Spleen (tissue), 11 donors: Measurements from ENCODE around the gene SERINC5. TPM values are rescaled to one million over a fixed set of nuclear protein-coding genes. Genes with fewer than 3 reads are reported as not detected.

ENCODE experiments used
- DNase-seq: peaks from one replicate; pipeline ENCODE4 v3.0.0-alpha.2; 2020
- H3K27ac ChIP-seq, 8 donors: fragments of 200-600 bp; sonication (generic) in 7 of 8; 1 replicate in 4 of 8; 2 replicates in 4 of 8; pipeline versions ENCODE4 v1.5.0 to v1.8.0; 2016 to 2021; ENCODE audit warnings: inconsistent platforms in 4 of 8, mild to moderate bottlenecking in 4 of 8, moderate library complexity in 1 of 8
- H3K27me3 ChIP-seq, 7 donors: fragments of 200-600 bp; sonication (generic) in 6 of 7; replicated peaks in 1 of 7; 1 replicate in 4 of 7; 2 replicates in 3 of 7; pipeline versions ENCODE4 v1.5.0 to v1.8.0; 2016 to 2021; ENCODE audit warnings: inconsistent platforms in 3 of 7, mild to moderate bottlenecking in 1 of 7
- H3K36me3 ChIP-seq, 6 donors: fragments of 200-600 bp; sonication (generic) in 5 of 6; 1 replicate in 4 of 6; 2 replicates in 2 of 6; pipeline versions ENCODE4 v1.5.0 to v1.8.0; 2016 to 2021; ENCODE audit warnings: inconsistent platforms in 2 of 6
- H3K4me1 ChIP-seq, 6 donors: fragments of 200-600 bp; sonication (generic) in 5 of 6; 1 replicate in 3 of 6; 2 replicates in 3 of 6; pipeline versions ENCODE4 v1.5.0 to v1.8.0; 2016 to 2021; ENCODE audit warnings: inconsistent platforms in 3 of 6
- H3K4me3 ChIP-seq, 8 donors: fragments of 200-600 bp; sonication (generic) in 7 of 8; 1 replicate in 4 of 8; 2 replicates in 4 of 8; pipeline versions ENCODE4 v1.5.0 to v1.8.0; 2016 to 2021; ENCODE audit warnings: inconsistent platforms in 4 of 8, mild to moderate bottlenecking in 4 of 8, moderate library complexity in 2 of 8
- H3K9me3 ChIP-seq, 8 donors: fragments of 200-600 bp; sonication (generic) in 7 of 8; 1 replicate in 4 of 8; 2 replicates in 4 of 8; pipeline versions ENCODE4 v1.5.0 to v1.8.0; 2016 to 2021; ENCODE audit warnings: inconsistent platforms in 4 of 8
- CTCF ChIP-seq, 11 experiments: fragments of 200-600 bp in 7 of 11; fragments of 450-650 bp in 4 of 11; sonication (generic) in 4 of 11; IDR thresholded peaks in 8 of 11; conservative IDR thresholded peaks in 3 of 11; 1 replicate in 7 of 11; 2 replicates in 4 of 11; pipeline versions ENCODE4 v1.4.0 to v1.8.0; 2016 to 2021; ENCODE audit warnings: antibody characterized with exemption in 11 of 11, inconsistent platforms in 4 of 11, mild to moderate bottlenecking in 1 of 11
- POLR2A ChIP-seq, 3 donors: fragments of 450-650 bp; IDR thresholded peaks; one replicate each; pipeline ENCODE4 v1.5.1; 2017; ENCODE audit warnings: antibody characterized with exemption in 3 of 3, mild to moderate bottlenecking in 1 of 3
- POLR2AphosphoS5 ChIP-seq, 3 donors: sonication (generic); formaldehyde crosslinking; IDR thresholded peaks; one replicate each; pipeline ENCODE4 v1.5.1; 2017; ENCODE audit warnings: antibody characterized with exemption in 3 of 3
- WGBS, 5 donors: extraction: QIAGEN DNeasy Blood & Tissue Kit in 3 of 5; methylation state at CpG; one replicate each; pipeline versions ENCODE4 v1.1.5 to v1.1.7; 2013 to 2018; 5-methylcytosine and 5-hydroxymethylcytosine counted together
- intact Hi-C: fragments of 100-400 bp; cut with DNase I; formaldehyde crosslinking; loops from one replicate; pipeline ENCODE4 v1.15.0; 2023; ENCODE audit warnings: low total_unique reads
- polyA plus RNA-seq, 3 donors: library from polyadenylated mRNA; stranded (reverse); fragments of 200-250 nt; gene quantifications; one replicate each; pipeline ENCODE4 v1.2.1, GENCODE V29; 2013
- total RNA-seq, 7 donors: library from RNA; depleted of rRNA in 3 of 7; stranded (reverse); fragments of >200 nt in 3 of 7; fragmentation: NEBNext Ultra II Directional in 4 of 7; extraction: Animal tissue kit (Norgen Biotek cat#: 25700) in 4 of 7; gene quantifications; one replicate each; pipeline versions ENCODE4 v1.1.0 to v1.2.1, GENCODE V29; 2016 to 2021
- donor health status: healthy with polysubstance abuse.
- donor health status: DM: no; HTN: no; CAD: no; lungs with moderate emphysema.
- donor health status: DM: no; HTN: no; CAD: no.
- donor health status: Bipolar disorder and iron deficiency.
- donor health status: healthy.
- donor health status: DM: no; HTN: no; CAD: no.
- donor health status: DM: yes; HTN: yes; CAD: no.

The SERINC5 gene
- total and polyA plus RNA-seq, 10 donors, result 1.5 to 29.8 (median 21.2) TPM

DNA sequence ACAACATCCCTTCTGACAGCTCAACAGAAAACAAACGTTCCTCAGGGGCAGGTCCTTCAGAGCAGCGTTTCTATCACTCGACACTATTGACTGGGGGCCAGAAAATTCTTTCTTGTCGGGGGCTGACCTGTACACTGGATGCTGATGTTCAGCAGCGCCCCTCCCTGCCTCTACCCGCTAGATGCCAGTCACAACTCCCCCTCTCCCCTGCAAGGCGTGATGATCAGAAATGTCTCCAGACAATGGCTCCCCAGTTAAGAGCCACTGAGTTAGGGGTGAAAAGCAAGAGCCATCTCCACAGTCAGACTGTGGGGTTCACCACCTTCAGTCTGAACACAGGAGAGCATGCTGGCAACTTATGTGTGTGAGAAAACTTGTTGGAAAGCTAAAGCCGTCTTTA is 39.8 kb downstream of the SERINC5 start:
- Histone ChIP-seq H3K9me3 (no peaks in the 10 kb centered on the region), H3K27me3 (no peaks in the 10 kb centered on the region), H3K4me1 (peaks cover 7 to 83% (median 18%) of the 10 kb centered on the region in 6 donors), H3K4me3 (peak overlapping the region in 2 of 8 donors; percentile 6 to 28), H3K27ac (peak overlapping the region in 2 of 8 donors; percentile 60 to 66), H3K36me3 (no peaks in the 10 kb centered on the region)
- WGBS, 5 donors, result 50 to 75% (median 69%) methylated on average over 5 to 8 of the region's 8 CpGs
- intact Hi-C loops, result no loop called here
- DNase-seq, result no peak
- TF ChIP-seq POLR2AphosphoS5 (IDR thresholded peaks at IDR 0.05) (no peak), POLR2A (IDR thresholded peaks at IDR 0.05) (no peak), CTCF (IDR thresholded peaks at IDR 0.05 in 8 of 11, conservative IDR thresholded peaks at IDR 0.05 in 3 of 11) (no peak)

DNA sequence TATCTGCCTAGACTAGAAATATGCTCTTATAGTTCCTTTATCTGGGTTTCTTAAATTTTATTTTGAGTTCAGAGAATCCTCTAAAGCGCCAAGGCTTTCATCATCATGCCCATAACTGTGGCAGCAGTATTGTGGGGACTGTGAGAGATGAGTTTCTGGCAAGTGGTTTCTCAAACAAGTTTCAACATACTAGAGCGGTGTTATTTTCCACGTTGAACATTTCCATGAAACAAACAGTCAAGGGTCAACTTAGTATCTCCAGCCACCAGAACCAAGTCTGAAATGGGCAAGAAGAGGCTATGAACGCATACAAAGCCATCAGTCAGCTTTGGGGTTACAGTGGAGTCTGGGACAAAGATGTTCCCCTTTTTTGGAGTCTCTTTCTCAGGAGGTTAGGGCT is 40.3 kb downstream of the SERINC5 start:
- 43 to 86% (median 56%) methylated on average over 4 of the region's 4 CpGs for WGBS, 5 donors
- peak overlapping the region in 2 of 8 donors; percentile 60 to 66 for H3K27ac ChIP-seq

GRCh38 chr5:80213466-80213865 is 42.4 kb downstream of the SERINC5 start:
- intact Hi-C loops, result no loop called here
- TF ChIP-seq CTCF (IDR thresholded peaks at IDR 0.05 in 8 of 11, conservative IDR thresholded peaks at IDR 0.05 in 3 of 11) (no peak), POLR2A (IDR thresholded peaks at IDR 0.05) (no peak), POLR2AphosphoS5 (IDR thresholded peaks at IDR 0.05) (no peak)
- H3K36me3 ChIP-seq, result peaks cover 0 to 4% (median 0%) of the 10 kb centered on the region in 6 donors
- no peaks in the 10 kb centered on the region for H3K27me3 ChIP-seq
- no peaks in the 10 kb centered on the region for H3K9me3 ChIP-seq
- no peak for DNase-seq
- 42 to 60% (median 55%) methylated on average over 3 of the region's 3 CpGs for WGBS, 5 donors
- H3K4me1 ChIP-seq, result peaks cover 7 to 81% (median 18%) of the 10 kb centered on the region in 6 donors
- no peak overlapping the region for H3K4me3 ChIP-seq
- H3K27ac ChIP-seq, result peak overlapping the region in 1 of 8 donors; percentile 43

More for the DNA sequence above, 40.3 kb downstream of the SERINC5 start:
- Histone ChIP-seq H3K9me3 (no peaks in the 10 kb centered on the region), H3K27me3 (no peaks in the 10 kb centered on the region), H3K4me3 (no peak overlapping the region), H3K4me1 (peaks cover 7 to 88% (median 18%) of the 10 kb centered on the region in 6 donors), H3K36me3 (peaks cover 0 to 3% (median 0%) of the 10 kb centered on the region in 6 donors)
- TF ChIP-seq POLR2A (IDR thresholded peaks at IDR 0.05), result no peak
- no peak for TF ChIP-seq CTCF (IDR thresholded peaks at IDR 0.05 in 8 of 11, conservative IDR thresholded peaks at IDR 0.05 in 3 of 11)
- intact Hi-C loops, result no loop called here
- no peak for DNase-seq

GRCh38 chr5:80212171-80212667 is 43.6 kb downstream of the SERINC5 start:
- H3K4me1 ChIP-seq, result peaks cover 7 to 76% (median 17%) of the 10 kb centered on the region in 6 donors
- H3K27ac ChIP-seq, result no peak overlapping the region
- DNase-seq, result no peak
- H3K4me3 ChIP-seq, result no peak overlapping the region
- peaks cover 0 to 4% (median 0%) of the 10 kb centered on the region in 6 donors for H3K36me3 ChIP-seq
- intact Hi-C loops, result no loop called here
- no peaks in the 10 kb centered on the region for H3K9me3 ChIP-seq
- WGBS, 5 donors, result 38 to 63% (median 52%) methylated on average over 2 of the region's 2 CpGs
- H3K27me3 ChIP-seq, result no peaks in the 10 kb centered on the region
- no peak for TF ChIP-seq POLR2AphosphoS5 (IDR thresholded peaks at IDR 0.05)
- TF ChIP-seq POLR2A (IDR thresholded peaks at IDR 0.05), result no peak
- TF ChIP-seq CTCF (IDR thresholded peaks at IDR 0.05 in 8 of 11, conservative IDR thresholded peaks at IDR 0.05 in 3 of 11), result no peak
